Measurements from ENCODE around the gene GRHL1. TPM values are rescaled to one million over a fixed set of nuclear protein-coding genes. Genes with fewer than 3 reads are reported as not detected.

Gene GRHL1
- total and polyA plus RNA-seq, 2 of the 8 experiments (the other 6 are each of a cell fraction or from before 2014, with no cell fraction given), result 1.3 to 3.6 TPM

DNA sequence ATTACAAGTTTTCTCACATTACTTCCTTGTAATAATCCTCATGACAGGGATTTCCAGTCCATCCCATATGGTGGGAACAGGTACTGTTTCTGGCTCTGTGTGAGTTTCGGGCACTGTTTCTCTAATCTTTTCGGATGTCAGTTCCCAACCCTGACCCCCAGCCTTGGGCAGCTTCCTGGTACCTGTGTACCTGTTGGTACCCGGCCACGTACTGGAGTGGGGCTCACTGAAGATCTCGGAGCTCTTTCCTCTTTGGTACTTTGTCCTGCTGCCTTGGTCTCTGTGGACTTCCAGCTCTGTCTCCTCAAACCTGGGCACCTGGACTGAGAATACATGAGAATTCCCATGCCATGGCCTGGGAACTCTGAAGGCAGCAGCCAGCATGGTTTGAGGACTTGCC is 36.8 kb downstream of the GRHL1 start:
- no peak overlapping the region for H3K4me2 ChIP-seq (ENCODE audit: insufficient read depth in 1 of 2, low read depth in 2 of 2, low read length in 2 of 2)
- no peaks in the 10 kb centered on the region for H3K36me3 ChIP-seq (ENCODE audit: control insufficient read depth in 2 of 4, insufficient read depth in 4 of 4, low read length in 3 of 4)
- no peaks in the 10 kb centered on the region for H3K4me1 ChIP-seq (replicated peaks in 1 of 4; ENCODE audit: control insufficient read depth in 3 of 4, insufficient read depth in 4 of 4, low read length in 3 of 4)
- WGBS, 2 experiments (ENCODE audit: extremely low coverage in 1 of 2, insufficient coverage in 1 of 2, insufficient read length in 1 of 2, insufficient replicate concordance in 2 of 2, low coverage in 1 of 2, low lambda C conversion rate in 2 of 2, missing lambda C conversion rate in 1 of 2), result 97% methylated on average over 5 of the region's 5 CpGs; no CpG with 5 or more reads in 1 of the 2 experiments
- no peak overlapping the region for H3K14ac ChIP-seq (ENCODE audit: insufficient read length)
- H4K8ac ChIP-seq (ENCODE audit: extremely low read depth, insufficient read depth, low read length), result no peak overlapping the region
- H4K91ac ChIP-seq (replicated peaks; ENCODE audit: insufficient read length, low read length), result no peak overlapping the region
- H2AK5ac ChIP-seq (ENCODE audit: low read depth, low read length), result no peak overlapping the region
- no peak overlapping the region for H2AFZ ChIP-seq (ENCODE audit: low read length)
- H2BK12ac ChIP-seq (ENCODE audit: low read depth, low read length), result no peak overlapping the region
- no peak overlapping the region for H2BK120ac ChIP-seq (replicated peaks; ENCODE audit: low read depth, low read length)
- no peaks in the 10 kb centered on the region for H3K27me3 ChIP-seq (replicated peaks in 1 of 4; ENCODE audit: control insufficient read depth in 3 of 4, extremely low read depth in 1 of 4, insufficient read depth in 3 of 4, low read length in 3 of 4)
- no peak overlapping the region for H2BK5ac ChIP-seq (ENCODE audit: low read depth, low read length)
- H3K23me2 ChIP-seq (ENCODE audit: low read depth, low read length), result no peaks in the 10 kb centered on the region
- H3K27ac ChIP-seq (ENCODE audit: low read depth, low read length), result no peak overlapping the region
- H2BK15ac ChIP-seq (ENCODE audit: low read length), result no peak overlapping the region
- CTCF ChIA-PET (ENCODE audit: partially characterized antibody), result interaction anchor here (0.8 to 6.7 kb wide), 4 partner anchors 13 to 59 kb away, joined by 3 to 59 read pairs (median 4); no protein-coding TSS in a partner anchor
- POLR2A ChIA-PET (ENCODE audit: partially characterized antibody), result interaction anchor here (0.8 kb wide), 1 partner anchor 92 kb away, joined by 3 read pairs; no protein-coding TSS in a partner anchor
- no peak overlapping the region for H3K18ac ChIP-seq (ENCODE audit: extremely low read depth, low read length)
- no peaks in the 10 kb centered on the region for H3K79me2 ChIP-seq (ENCODE audit: control insufficient read depth in 1 of 2, insufficient read depth in 2 of 2, low read length in 2 of 2)
- H3K4me3 ChIP-seq (ENCODE audit: extremely low read depth in 1 of 4, insufficient read depth in 2 of 4, low read depth in 3 of 4, low read length in 4 of 4), result no peak overlapping the region
- H3K56ac ChIP-seq (replicated peaks; ENCODE audit: insufficient read length, low read depth, low read length), result no peak overlapping the region
- no peak overlapping the region for H2BK20ac ChIP-seq (ENCODE audit: low read length)
- no peak overlapping the region for H3K4ac ChIP-seq (replicated peaks; ENCODE audit: insufficient read length, low read depth, low read length)
- H3K23ac ChIP-seq (ENCODE audit: insufficient read length), result no peak overlapping the region
- no peaks in the 10 kb centered on the region for H4K20me1 ChIP-seq (replicated peaks in 1 of 2; ENCODE audit: control insufficient read depth in 1 of 2, insufficient read depth in 2 of 2, low read length in 2 of 2)
- no peak for FAIRE-seq
- no peak for DNase-seq (ENCODE audit: low read depth in 1 of 2, low spot score in 2 of 2)
- H4K5ac ChIP-seq (ENCODE audit: insufficient read length, low read depth, low read length), result no peak overlapping the region
- no peaks in the 10 kb centered on the region for H3K9me3 ChIP-seq (ENCODE audit: insufficient read depth in 2 of 2, low read depth in 1 of 2, low read length in 1 of 2)
- H3K79me1 ChIP-seq (ENCODE audit: low read depth, low read length), result no peaks in the 10 kb centered on the region
- no peak overlapping the region for H3K9ac ChIP-seq (replicated peaks in 1 of 4; ENCODE audit: extremely low read depth in 1 of 4, low read depth in 3 of 4, low read length in 3 of 4)
- TF ChIP-seq SIX5 (IDR thresholded peaks at IDR 0.05; ENCODE audit: low read depth, low read length) (no peak), GTF2F1 (IDR thresholded peaks at IDR 0.05; ENCODE audit: borderline replicate concordance, low read depth, low read length) (no peak), GABPA (IDR thresholded peaks at IDR 0.05; ENCODE audit: borderline replicate concordance, insufficient read depth, low read length) (no peak), RBBP5 (IDR thresholded peaks at IDR 0.05; ENCODE audit: borderline replicate concordance, low read depth, low read length) (no peak), NRF1 (IDR thresholded peaks at IDR 0.05; ENCODE audit: low read depth, low read length) (no peak), BACH1 (IDR thresholded peaks at IDR 0.05; ENCODE audit: low read length) (no peak), JUND (IDR thresholded peaks at IDR 0.05; ENCODE audit: low read length) (no peak), SRF (IDR thresholded peaks at IDR 0.05; ENCODE audit: low read depth, low read length) (no peak), POU5F1 (IDR thresholded peaks at IDR 0.05; ENCODE audit: low read depth, low read length) (no peak), TAF7 (optimal IDR thresholded peaks at IDR 0.05; ENCODE audit: borderline replicate concordance, low read depth, low read length) (no peak), TEAD4 (IDR thresholded peaks at IDR 0.05; ENCODE audit: low read depth, low read length) (no peak), CHD1 (IDR thresholded peaks at IDR 0.05; ENCODE audit: low read depth, low read length) (no peak), KDM4A (IDR thresholded peaks at IDR 0.05; ENCODE audit: low read depth, low read length, severe bottlenecking) (no peak), POLR2A (IDR thresholded peaks at IDR 0.05; ENCODE audit: control extremely low read depth in 1 of 2, low read depth in 2 of 2, low read length in 2 of 2) (no peak), KDM5A (IDR thresholded peaks at IDR 0.05; ENCODE audit: low read length) (no peak), SUZ12 (IDR thresholded peaks at IDR 0.05; ENCODE audit: low read length) (no peak)

Data from H1 (cell line).